HG03469 (cell line): ENCODE results near the gene LRRC27.

Experiments used
- ATAC-seq: cut with Tn5 transposase; IDR thresholded peaks from one replicate; pipeline ENCODE4 v1.9.1; 2021; ENCODE audit warnings: mild to moderate bottlenecking, moderate library complexity, moderate number of reproducible peaks; ENCODE audit not compliant: unreplicated experiment

LRRC27 gene

GRCh38 chr10:132397671-132398565, 65.9 kb downstream of the LRRC27 start:
- ATAC-seq, result no peak

DNA sequence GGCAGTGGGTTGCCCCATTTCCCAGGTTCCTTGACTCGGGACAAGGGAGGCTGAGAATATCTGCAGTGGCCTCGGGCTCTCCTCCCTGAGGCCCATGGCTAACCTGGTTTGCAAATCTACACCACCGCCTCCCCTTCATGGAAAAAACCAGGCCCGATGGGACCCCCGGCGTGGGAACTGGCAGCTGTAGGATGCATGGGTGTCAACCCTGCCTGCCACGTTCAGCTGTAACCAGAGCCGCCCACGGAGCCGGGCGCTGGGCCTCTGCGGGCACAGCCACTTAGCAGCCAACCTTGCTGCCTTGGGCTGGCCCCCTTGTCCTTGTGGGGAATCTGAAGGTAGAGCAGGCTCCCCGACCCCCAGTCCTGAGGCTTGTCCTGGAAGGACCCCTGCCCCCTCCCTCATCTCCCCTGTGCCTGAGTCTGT, 66.6 kb downstream of the LRRC27 start:
- ATAC-seq, result no peak

DNA sequence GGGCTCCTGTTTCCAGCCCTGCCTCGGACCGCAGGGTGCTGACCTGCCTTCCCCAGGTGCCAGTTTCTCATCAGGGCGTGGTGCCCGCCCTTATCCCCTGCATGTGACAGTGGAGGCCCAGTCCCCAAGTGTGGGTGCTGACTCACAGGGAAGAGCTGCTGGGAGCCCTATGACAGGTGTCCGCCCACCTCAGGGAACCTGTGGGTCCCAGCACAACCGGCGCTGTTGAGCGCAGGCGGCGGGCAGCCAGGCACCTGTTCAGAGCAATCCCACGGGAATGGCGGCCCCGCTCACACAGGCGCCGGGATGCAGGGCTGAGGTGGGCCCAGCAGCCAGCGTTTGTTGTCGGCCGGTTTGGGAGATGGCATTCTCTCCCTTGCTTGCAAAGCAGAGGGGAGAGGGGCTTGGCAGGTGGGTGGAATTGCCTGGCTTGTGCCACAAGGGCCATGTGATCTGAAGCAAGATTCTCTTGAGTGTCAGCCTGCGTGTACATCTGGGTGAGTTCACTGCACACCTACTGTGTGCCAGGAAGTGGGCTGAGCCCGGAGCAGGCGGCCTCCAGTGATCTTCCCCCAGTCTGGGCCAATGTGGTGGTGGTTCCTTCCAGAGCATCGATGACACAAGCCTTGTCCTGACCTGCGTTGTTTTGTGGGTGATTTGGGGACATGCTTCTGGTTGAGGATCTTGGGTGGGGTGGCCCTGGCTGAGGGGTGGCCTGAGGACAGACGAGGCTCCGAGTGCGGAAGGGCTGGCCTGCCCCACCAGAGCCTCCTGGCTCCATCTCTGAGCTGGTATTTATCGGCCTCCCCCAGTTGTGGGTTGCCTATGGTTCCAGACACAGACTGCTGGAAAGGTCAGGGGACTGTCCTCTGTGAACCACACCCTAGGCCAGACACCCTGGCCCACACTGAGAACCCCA, 67.4 kb downstream of the LRRC27 start:
- no peak for ATAC-seq

GRCh38 chr10:132400041-132400546, 68.1 kb downstream of the LRRC27 start:
- no peak for ATAC-seq

- no peak for ATAC-seq
These were observed 68.7 kb downstream of the LRRC27 start for GRCh38 chr10:132400547-132401151.

- no peak for ATAC-seq
These were observed 69.6 kb downstream of the LRRC27 start for GRCh38 chr10:132401401-132402118.

GRCh38 chr10:132402781-132403241, 70.8 kb downstream of the LRRC27 start:
- ATAC-seq, result no peak

- no peak for ATAC-seq
These were observed 71.6 kb downstream of the LRRC27 start for GRCh38 chr10:132403511-132404168.

DNA sequence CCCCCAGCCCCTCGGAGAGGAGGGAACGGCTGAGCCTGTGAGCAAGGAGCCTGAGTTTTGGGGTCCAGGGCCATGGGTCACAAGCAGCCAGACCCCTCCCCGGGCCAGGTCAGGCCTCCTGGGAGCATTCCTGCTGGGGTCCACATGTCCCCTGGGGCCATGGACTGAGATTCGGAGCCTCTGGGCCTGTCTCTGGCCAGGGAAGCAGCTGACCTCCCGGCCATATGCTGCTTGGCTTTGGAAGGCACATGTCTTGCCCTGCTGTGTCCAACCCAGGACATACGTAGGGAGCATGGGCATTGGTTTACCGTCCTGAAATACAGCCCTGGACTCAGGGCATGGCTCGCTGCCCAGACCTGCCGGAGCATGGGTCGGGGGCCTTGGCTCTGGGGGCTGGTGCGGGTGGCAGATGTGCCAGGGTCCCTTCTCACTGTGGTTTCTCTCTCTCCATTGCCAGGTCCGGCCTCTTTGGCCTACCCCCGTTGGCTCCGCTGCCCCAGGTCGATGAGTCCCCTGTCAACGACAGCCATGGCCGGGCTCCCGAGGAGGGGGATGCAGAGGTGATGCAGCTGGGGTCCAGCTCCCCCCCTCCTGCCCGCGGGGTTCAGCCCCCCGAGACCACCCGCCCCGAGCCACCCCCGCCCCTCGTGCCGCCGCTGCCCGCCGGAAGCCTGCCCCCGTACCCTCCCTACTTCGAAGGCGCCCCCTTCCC, 72.3 kb downstream of the LRRC27 start:
- ATAC-seq, result no peak

DNA sequence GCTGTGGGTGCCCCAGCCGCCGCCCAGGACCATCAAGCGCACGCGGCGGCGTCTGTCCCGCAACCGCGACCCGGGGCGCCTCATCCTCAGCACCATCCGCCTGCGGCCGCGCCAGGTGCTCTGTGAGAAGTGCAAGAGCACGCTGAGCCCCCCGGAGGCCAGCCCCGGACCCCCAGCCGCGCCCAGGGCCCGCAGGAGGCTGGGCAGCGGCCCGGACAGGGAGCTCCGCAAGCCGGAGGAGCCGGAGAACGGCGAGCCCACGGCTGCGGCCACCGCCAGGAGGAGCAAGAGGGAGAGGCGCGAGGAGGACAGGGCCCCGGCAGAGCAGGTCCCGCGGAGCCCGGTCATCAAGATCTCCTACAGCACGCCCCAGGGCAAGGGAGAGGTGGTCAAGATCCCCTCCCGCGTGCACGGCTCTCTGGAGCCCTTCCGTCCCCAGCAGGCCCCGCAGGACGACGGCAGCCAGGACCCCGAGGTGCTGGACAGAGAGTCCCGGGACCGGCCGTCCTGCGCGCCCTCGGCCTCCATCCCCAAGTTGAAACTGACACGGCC, 73.0 kb downstream of the LRRC27 start:
- ATAC-seq, result no peak

- ATAC-seq, result no peak
These were observed 73.5 kb downstream of the LRRC27 start for GRCh38 chr10:132405463-132405991.

- ATAC-seq, result no peak
These were observed 74.2 kb downstream of the LRRC27 start for GRCh38 chr10:132406181-132406580.

DNA sequence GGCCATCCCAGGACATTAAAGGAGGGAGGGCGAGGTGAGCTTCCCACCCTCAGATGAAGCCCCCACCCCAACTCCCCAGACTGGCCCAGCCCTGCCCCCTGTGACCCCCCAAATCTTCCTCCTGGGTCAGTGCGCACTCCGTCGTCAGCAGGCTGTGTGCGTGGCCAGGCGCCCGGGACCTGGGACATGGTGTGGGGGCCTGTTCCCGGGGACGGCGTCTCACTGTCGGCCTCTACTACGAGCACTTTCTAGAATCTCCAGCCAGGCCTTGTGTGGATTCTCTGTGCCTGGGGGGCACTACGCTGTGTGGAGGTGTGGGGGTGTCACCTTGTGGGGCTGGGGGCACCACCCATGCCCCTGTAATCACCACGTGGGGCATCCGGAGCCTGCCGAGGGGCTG, 74.8 kb downstream of the LRRC27 start:
- ATAC-seq, result no peak

DNA sequence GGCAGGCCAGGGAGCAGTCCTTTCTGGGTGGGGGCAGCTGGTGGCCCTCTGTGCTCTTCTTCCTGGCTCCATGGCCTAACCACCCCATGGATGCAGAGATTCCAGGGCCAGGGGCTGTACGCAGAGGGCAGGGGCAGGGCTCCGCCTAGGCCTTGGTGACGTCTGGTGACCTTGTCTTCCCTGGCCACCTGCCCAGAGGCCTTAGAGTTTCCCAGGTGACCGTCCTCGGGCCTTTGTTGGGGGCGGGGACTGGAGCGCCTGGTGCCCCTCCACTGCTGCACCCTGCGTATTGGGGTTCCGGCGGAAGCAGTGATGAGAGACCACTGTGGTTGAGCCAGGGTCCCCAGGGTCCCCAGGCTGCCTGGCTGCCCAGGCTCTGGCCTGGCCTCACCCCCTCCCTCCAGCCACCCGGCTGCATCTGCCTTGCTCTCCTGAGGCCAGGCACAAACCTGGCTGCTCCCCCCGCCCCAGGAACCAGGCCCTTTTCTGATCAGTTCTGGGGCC, 75.3 kb downstream of the LRRC27 start:
- ATAC-seq, result no peak

- ATAC-seq, result no peak
These were observed 75.9 kb downstream of the LRRC27 start for GRCh38 chr10:132407846-132408278.

DNA sequence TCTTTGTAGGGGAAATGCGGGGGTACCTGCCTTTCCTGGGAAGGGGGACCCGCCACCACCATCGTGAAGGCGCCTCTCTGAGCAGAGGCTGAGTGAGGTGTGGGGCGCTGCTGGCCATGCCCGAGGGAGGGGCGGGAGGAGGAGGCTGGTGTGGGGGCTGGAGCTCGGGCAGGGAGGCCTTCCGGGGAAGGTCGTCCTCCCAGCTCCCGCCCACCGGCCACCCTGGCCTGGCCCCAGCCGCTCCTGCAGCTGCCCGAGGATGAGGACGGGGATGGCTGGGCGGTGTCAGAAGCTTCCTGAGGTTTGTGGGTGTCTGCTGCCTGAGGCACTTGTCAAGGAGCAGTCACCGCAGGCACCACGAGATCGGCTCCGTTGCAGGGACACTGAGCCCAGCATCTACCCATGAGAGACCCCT, 76.4 kb downstream of the LRRC27 start:
- no peak for ATAC-seq

GRCh38 chr10:132408823-132409666, 77.1 kb downstream of the LRRC27 start:
- ATAC-seq, result no peak
